Breast epithelium (tissue), 4 donors: ENCODE data around the gene TEAD3. TPM values are rescaled to one million over a fixed set of nuclear protein-coding genes. Genes with fewer than 3 reads are reported as not detected.

Source experiments
- DNase-seq, 2 donors: peaks; one replicate each; pipeline ENCODE4 v3.0.0-alpha.2; 2019; ENCODE audit warnings: low spot score in 2 of 2
- H3K27ac ChIP-seq, 2 donors: fragments of 200-600 bp; sonication (generic) in 1 of 2; one replicate each; pipeline ENCODE4 v1.5.1; 2016 to 2019; ENCODE audit warnings: mild to moderate bottlenecking in 1 of 2
- H3K27me3 ChIP-seq, 2 donors: fragments of 200-600 bp; sonication (generic) in 1 of 2; one replicate each; pipeline versions ENCODE4 v1.5.1 to v1.6.0; 2017 to 2019; ENCODE audit warnings: control low read depth in 1 of 2, mild to moderate bottlenecking in 1 of 2
- H3K36me3 ChIP-seq: fragments of 200-600 bp; one replicate; pipeline ENCODE4 v1.5.1; 2019
- H3K4me1 ChIP-seq, 2 donors: fragments of 200-600 bp; sonication (generic); one replicate each; pipeline ENCODE4 v1.5.1; 2016 to 2019; ENCODE audit warnings: control low read depth in 1 of 2
- H3K4me3 ChIP-seq, 3 donors: fragments of 200-600 bp; sonication (generic); 1 replicate in 2 of 3; 2 replicates in 1 of 3; pipeline ENCODE4 v1.5.1; 2016 to 2019; ENCODE audit warnings: mild to moderate bottlenecking in 3 of 3, moderate library complexity in 2 of 3
- H3K9me3 ChIP-seq, 2 donors: fragments of 200-600 bp; sonication (generic) in 1 of 2; one replicate each; pipeline ENCODE4 v1.5.1; 2016 to 2019; ENCODE audit warnings: control low read depth in 1 of 2
- CTCF ChIP-seq, 3 donors: fragments of 450-650 bp; IDR thresholded peaks; one replicate each; pipeline ENCODE4 v1.5.1; 2016 to 2017; ENCODE audit warnings: antibody characterized with exemption in 3 of 3, mild to moderate bottlenecking in 3 of 3, moderate library complexity in 3 of 3
- POLR2A ChIP-seq: fragments of 450-650 bp; IDR thresholded peaks from one replicate; pipeline ENCODE4 v1.6.1; 2016; ENCODE audit warnings: antibody characterized with exemption, mild to moderate bottlenecking, moderate library complexity
- POLR2AphosphoS5 ChIP-seq, 3 donors: sonication (generic); formaldehyde crosslinking; IDR thresholded peaks; one replicate each; pipeline ENCODE4 v1.6.1; 2017; ENCODE audit warnings: antibody characterized with exemption in 3 of 3
- intact Hi-C: fragments of 100-400 bp; cut with DNase I; formaldehyde crosslinking; loops from one replicate; pipeline ENCODE4 v1.15.1; 2023; ENCODE audit warnings: low total_unique reads
- total RNA-seq, 3 donors: library from RNA; depleted of rRNA; stranded (reverse); fragments of >200 nt; gene quantifications; one replicate each; pipeline ENCODE4 v1.1.0, GENCODE V29; 2016

The TEAD3 gene
- total RNA-seq, 3 donors from 2014 or later = 5.6 to 28.2 (median 26.2) TPM

GRCh38 chr6:35432291-35432690 lies 64.6 kb downstream of the TEAD3 start:
- Histone ChIP-seq H3K4me1 (no peaks in the 10 kb centered on the region), H3K27ac (no peak overlapping the region), H3K4me3 (no peak overlapping the region), H3K27me3 (no peaks in the 10 kb centered on the region), H3K9me3 (peaks cover 13 to 16% of the 10 kb centered on the region in 2 donors), H3K36me3 (no peaks in the 10 kb centered on the region)
- intact Hi-C loops = no loop called here
- no peak for DNase-seq
- TF ChIP-seq POLR2AphosphoS5 (IDR thresholded peaks at IDR 0.05) (no peak), CTCF (IDR thresholded peaks at IDR 0.05) (no peak), POLR2A (no peak)

GRCh38 chr6:35429463-35429862 lies 67.4 kb downstream of the TEAD3 start:
- no peaks in the 10 kb centered on the region for H3K27me3 ChIP-seq
- no peak overlapping the region for H3K27ac ChIP-seq
- no peak for TF ChIP-seq POLR2AphosphoS5 (IDR thresholded peaks at IDR 0.05)
- no peak for TF ChIP-seq POLR2A
- no peak for TF ChIP-seq CTCF (IDR thresholded peaks at IDR 0.05)
- DNase-seq = no peak
- H3K4me3 ChIP-seq = no peak overlapping the region
- H3K9me3 ChIP-seq = peaks cover 13 to 16% of the 10 kb centered on the region in 2 donors
- no peaks in the 10 kb centered on the region for H3K36me3 ChIP-seq
- intact Hi-C loops = no loop called here
- H3K4me1 ChIP-seq = no peaks in the 10 kb centered on the region

- peaks cover 4% of the 10 kb centered on the region for H3K36me3 ChIP-seq
- no peak overlapping the region for H3K4me3 ChIP-seq
- intact Hi-C loops = no loop called here
- no peaks in the 10 kb centered on the region for H3K4me1 ChIP-seq
- TF ChIP-seq POLR2AphosphoS5 (IDR thresholded peaks at IDR 0.05) (no peak), POLR2A (no peak), CTCF (IDR thresholded peaks at IDR 0.05) (no peak)
- peaks cover 13 to 16% of the 10 kb centered on the region in 2 donors for H3K9me3 ChIP-seq
- no peak for DNase-seq
- H3K27me3 ChIP-seq = no peaks in the 10 kb centered on the region
- H3K27ac ChIP-seq = no peak overlapping the region
Measured at GRCh38 chr6:35428421-35429149, 68.3 kb downstream of the TEAD3 start.

GRCh38 chr6:35427851-35428321 lies 69.0 kb downstream of the TEAD3 start:
- DNase-seq = no peak
- Histone ChIP-seq H3K27ac (no peak overlapping the region), H3K36me3 (peaks cover 4% of the 10 kb centered on the region), H3K4me1 (no peaks in the 10 kb centered on the region), H3K9me3 (peaks cover 13 to 16% of the 10 kb centered on the region in 2 donors), H3K27me3 (no peaks in the 10 kb centered on the region), H3K4me3 (no peak overlapping the region)
- TF ChIP-seq POLR2A (no peak), CTCF (IDR thresholded peaks at IDR 0.05) (no peak), POLR2AphosphoS5 (IDR thresholded peaks at IDR 0.05) (no peak)
- intact Hi-C loops = no loop called here

- no peaks in the 10 kb centered on the region for H3K27me3 ChIP-seq
- no peak overlapping the region for H3K27ac ChIP-seq
- H3K9me3 ChIP-seq = peaks cover 13 to 16% of the 10 kb centered on the region in 2 donors
- no peak for DNase-seq
- no peaks in the 10 kb centered on the region for H3K4me1 ChIP-seq
- TF ChIP-seq POLR2AphosphoS5 (IDR thresholded peaks at IDR 0.05) (no peak), POLR2A (no peak), CTCF (IDR thresholded peaks at IDR 0.05) (no peak)
- H3K36me3 ChIP-seq = peaks cover 4% of the 10 kb centered on the region
- H3K4me3 ChIP-seq = no peak overlapping the region
- intact Hi-C loops = no loop called here
Measured at GRCh38 chr6:35427435-35427834, 69.4 kb downstream of the TEAD3 start.
